Pons (tissue), 1 donor: ENCODE measurements around the gene SSTR5.

Experiments used
- DNase-seq: peaks from one replicate; pipeline ENCODE4 v3.0.0-alpha.2; 2016; ENCODE audit warnings: low spot score

SSTR5 gene

DNA sequence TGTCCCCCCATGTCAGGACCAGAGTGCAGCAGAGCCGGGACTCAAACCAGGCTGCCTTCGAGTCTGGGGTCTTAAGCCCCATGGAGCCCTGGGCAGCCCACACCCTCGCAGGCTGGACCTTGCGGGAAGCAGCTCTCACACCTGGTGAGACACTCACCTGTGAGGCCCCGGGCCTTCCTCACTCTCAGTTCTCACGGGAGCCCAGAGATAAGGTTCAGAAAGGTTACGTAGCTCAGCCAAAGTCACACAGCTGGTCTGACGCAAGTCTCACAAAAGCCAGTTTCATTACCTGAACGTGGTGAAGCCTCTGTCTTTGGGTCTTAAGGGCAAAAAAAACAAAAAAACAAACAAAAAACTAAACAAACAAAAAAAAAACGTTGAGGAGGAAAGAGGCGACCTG, 32.8 kb upstream of the SSTR5 start:
- no peak for DNase-seq

DNA sequence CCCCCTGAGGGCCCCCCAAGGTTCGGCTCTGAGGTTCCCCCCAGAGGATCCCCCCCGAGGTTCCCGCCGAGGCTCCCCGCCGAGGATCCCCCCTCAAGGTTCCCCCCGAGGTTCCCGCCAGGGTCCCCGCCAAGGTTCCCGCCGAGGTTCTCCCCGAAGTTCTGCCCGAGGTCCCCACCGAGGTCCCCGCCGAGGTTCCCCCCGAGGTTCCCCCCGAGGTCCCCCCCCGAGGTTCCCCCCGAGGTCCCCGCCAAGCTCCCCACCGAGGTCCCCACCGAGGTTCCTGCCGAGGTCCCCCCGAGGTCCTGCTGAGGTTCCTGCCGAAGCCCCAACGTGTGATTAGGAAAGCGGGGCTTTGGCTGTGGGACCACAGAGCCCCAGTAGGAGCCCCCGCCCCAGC, 32.2 kb upstream of the SSTR5 start:
- no peak for DNase-seq

DNA sequence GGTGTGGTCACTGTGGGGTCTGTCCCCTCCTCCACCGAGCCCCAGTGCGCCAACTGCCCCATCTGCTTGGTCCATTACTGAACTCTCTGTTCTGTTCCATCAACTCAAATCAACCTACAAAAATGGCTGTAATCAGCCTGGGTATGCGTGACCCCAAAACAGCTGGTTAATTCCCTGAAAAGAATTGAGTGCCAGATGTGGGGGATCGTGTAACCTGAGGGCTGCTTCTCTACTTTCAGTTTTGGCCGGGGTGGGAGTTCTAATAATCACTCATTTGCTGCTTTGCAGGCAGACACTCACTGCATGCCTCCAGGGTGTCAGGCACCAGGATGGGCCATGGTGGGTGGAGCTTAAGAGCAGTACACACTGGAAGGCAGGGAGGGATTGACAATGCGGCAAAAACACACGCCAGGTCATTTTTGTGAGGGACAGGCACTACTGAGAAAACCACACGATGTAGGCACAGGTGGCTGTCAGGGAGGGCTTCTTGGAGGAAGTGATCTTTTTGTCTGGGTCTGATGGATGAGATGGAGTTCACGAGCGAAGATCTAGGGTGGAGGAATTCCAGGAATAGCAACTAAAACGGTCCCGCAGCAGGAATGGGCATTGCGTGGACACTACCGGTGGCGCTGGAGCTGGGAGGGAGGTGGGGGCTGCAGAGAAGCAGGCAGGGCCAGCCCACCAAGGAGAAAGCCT, 30.4 kb upstream of the SSTR5 start:
- DNase-seq, result no peak

DNA sequence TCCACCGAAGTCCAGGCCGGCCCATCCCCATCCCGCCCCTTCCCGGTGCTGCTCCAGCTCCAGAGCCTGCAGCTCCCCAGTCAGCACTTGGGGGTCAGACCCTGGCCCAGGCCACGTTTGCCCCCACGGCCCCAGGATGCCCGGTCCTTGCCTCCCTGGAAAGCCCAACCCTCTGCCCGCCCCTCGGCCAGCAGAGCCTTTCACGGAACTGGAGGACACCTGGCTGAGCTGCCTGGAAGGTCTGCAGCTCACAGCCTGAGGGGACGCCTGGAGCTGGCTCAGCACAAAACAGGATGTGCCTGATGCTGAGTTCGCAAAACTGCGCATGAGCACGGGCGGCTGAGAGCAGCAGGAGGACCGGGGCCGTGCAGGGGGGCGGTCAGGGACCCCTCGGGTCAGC, 29.7 kb upstream of the SSTR5 start:
- no peak for DNase-seq

DNA sequence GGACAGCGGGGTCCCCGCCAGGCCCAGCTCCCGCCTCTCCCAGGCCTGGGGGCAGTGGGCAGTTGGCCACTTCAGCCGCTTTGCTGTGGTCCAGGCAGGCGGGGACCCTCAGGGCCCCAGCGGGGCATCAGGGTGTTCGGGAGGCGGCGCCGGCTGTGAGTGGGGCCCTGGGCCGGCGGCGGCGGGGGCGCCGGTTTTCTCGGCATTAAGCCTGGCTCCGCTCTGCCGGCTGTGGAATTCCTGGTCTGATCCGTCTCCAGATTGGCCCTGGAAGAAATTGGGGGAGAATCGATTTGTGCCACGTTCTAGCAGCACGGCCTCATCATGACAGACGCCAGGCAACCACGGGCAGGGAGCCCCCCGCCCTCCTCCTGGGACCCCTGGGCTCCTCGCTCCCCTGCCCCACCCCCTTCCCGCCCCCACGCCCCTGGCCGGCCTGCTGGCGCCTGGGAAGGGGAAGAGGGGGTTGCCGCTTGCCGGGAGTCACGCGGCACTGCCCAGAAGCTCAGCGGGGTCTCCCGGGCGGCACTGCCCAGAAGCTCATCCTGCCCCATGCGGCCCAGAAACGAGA, 28.6 kb upstream of the SSTR5 start:
- no peak for DNase-seq

DNA sequence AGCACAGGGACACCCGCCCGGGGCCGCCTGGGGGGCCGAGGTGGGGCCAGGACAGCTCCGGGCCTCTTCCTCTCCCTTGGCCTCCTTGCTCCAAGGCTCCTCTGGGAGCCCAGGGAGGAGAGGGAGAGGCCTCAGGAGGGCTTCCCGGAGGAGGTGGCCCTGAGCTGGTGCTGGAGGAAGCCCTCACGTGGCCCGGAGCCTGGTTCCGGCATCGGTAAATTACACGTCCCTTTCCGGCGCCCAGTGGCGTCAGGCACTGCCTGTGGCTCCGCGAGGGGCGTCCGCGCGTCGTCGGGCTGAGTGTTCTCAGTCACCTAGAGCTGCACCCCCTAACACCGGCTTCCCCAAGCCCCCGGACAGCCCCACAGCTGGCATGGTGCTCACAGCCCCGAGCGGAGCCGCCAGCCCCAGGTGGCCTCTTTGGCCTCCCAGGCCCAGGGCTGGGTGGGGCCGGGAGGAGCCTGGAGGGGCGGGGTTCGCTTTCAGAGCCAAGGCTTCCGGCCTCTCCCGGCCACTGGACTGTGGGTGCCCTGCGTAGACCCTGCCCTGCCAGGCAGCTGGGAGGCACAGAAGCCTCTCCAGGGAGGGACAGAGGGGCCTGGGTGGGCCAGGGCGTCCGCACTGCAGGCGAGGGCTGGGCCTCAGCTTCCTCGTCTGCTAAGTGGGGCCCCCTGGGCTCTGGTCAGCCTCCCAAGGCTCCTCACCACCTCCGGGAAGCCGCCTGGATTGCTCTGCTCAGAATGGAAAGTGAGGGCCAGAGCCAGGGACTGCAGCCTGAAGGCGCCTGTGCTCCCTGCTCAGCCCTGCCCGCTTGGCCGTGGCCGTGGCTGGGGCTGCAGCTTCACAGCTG, 27.9 kb upstream of the SSTR5 start:
- DNase-seq, result no peak

DNA sequence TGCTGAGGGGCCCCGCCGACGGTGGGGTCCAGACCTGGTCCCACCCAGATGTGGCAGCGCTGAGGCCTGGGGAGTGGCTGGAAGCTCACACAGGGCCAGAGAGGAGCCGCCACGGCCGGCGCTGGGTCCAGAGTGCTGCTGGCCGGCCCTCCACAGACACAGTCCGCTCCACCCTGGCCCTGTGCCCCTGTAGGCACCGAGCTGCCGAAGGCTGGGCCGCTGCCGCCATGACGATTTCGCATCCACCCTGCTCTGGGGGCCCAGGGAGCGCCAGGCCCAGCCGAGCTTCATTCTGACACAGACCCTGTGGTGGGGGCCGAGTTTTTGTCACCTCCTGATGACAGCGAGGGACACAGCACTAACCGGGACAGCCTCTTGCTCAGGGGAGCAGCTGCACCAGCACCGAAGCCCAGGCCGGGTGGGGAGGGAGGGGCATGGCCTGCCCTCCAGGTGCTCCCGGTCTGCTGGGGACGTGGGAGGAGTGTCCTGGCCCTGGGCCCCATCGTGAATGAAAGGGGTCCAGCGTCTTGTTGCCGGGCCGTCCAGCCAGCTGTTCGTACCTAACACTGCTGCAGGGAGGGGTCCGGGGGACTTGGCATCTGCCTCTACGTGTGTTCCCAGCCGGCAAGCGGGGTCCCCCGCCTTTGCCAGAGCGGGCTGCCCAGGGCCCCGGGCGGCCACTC, 27.1 kb upstream of the SSTR5 start:
- DNase-seq, result peak; percentile 20

DNA sequence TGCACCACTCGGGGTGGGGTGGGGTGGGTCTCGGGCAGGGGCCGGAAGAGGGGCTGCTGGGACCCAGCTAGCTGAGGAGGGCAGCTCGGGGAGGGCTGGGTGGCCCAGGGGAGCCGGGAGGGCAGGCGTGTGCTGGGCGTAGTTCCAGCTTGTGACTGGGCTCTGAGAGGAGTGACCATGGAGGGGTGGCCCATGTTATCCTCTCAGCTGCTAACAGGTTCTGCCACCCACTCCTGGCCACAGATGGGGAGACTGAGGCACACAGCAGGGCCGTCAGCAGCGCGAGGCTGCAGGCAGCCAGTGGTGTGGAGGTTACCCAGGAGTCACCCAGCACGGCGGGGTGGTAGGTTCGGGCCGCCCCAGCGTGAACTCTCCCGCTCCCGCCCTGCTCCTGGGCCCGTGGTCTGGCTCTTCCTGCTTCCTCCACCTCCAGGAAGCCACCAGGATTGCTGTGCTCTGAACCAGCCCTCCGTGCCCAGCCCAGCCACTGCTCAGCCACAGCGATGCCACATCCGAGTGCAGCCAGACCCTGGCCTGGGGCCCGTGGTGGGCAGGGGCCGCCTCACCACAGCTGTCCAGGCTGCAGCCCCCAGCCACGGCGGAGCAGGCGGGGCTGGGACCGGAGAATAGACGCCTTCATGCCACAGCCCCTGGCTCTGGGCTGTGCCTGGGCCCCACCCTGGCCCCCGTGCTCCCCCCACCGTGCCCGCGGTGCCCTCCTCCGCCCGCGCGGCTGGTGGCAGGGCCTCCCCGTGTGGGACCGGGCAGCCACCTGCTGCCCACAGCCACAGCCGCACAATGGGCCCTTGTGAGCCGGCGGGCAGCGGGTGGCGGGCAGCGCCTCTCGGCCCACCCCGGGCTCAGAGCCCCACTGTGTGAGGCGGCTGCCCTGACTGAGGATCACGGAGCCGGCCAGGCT, 26.3 kb upstream of the SSTR5 start:
- DNase-seq, result peak; percentile 89

DNA sequence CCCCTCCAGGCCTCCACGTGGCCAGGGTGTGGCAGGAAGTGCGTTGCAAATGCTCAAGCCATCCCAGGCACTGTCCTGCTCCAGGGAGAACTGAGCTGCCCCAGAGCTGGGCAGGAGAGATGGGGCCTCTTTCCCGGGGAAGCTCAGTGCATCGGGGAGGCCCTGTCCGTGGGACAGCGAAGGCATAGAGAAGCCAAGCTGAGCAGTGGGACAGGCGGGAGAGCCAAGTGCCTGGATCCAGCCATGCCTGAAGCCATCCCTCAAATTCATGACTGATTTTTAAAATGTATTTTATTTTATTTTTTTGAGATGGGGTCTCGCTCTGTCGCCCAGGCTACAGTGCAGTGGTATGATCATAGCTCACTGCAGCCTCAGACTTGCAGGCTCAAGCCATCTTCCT, 25.4 kb upstream of the SSTR5 start:
- peak; percentile 39 for DNase-seq

DNA sequence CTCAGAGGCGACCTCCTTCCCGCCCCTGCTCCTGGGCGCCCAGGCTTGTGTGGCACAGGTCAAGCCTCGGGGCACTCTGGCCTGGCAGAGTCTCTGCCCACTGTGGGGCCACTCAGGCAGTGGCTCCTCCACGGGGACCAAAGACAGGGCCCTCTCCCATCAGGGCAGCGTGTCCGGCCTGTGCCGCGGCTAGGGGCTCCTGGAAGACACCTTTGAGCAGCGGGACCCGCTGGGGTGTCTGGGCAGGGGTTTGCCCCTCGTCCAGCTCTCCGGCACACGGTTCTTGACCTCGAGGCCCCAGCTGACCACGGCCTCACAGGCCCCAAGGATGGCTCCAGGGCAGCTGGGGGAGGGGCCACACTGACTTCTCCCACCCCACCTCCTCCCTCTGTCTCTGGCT, 24.7 kb upstream of the SSTR5 start:
- peak; percentile 14 for DNase-seq

DNA sequence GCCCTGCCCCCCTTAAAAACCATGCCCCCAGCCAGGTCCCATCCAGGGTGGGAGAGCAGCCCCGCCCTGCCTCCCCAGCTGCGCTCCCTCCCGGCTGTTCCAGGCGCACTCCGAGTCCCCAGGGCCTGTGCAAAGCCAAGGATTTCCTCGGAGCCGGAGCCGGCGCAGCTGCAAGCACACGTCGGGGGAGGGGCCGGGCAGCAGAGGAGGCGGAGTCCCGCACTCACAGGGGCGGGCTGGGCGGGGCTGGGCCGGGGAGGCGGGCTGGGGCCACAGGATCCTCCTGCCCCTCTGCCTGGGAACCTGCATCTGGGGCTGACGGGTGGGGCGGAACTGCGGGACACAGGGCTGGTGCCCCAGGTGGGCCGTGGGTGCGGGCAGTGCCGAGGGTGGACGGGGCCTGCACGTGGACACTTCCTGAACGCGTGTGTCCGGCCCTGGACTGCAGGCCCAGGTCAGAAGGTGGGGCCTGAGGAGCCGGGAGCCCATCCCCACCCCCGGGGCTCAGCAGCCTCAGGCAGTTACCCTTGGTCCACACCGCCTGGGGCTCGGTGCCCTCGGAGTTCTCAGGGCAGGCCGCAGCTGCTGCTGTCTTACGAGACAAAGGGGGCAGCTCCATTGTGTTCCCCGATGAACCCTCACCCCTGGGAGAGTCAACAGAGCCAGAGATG, 24.0 kb upstream of the SSTR5 start:
- peak; percentile 80 for DNase-seq

DNA sequence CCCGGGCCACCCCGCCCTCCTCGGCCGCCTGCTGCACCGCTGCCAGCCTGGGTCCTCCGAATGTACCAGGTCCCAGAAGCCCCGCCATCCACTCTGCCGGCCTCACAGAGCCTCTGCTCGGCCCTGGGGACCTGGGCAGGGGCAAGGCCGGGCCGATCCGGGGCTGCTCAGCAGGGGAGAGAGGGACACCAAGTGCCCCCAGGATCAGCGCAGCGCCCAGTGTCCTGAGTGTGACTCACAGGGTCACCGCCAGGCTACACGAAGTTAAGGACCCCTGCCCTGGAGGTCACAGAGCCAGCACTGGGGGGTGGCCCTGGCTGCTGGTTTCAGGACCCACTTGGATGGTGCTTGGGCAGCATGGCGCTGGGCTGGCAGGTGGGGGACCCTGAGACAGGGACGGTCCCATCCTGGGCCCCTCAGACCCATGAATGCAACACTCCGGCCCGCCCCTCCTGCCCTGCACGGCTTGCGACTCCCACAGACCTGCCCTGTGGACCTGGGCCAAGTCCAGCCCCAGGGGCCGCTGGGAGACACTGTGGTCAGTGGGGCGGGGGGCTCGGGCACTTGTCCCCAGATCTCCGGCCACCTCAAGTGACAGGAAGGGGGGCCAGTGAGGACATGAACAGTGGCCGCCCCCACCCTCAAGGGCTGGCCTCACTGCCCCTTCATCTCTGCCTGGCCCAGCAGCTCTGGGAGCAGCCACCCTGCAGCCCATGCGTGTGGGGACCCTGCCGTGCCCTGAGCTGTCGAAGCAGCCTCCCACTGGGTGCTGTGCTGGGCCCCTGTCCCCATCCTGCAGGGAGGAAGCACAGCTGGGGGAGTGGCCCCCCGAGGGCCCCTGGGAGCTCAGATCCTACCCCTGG, 23.2 kb upstream of the SSTR5 start:
- no peak for DNase-seq

DNA sequence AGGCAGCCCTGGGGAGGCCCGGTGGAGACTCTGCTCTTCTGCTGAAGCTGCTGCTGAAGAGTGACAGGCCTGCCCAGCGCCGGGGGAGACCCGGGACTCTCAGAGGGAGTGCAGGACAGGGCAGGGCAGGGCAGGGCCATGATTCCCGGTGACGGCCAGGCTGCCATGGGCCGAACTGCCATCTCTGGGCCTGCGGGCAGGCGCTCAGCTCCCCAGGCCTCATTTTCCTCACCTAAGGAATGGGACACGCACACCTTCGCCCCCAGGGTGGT, 22.6 kb upstream of the SSTR5 start:
- no peak for DNase-seq

DNA sequence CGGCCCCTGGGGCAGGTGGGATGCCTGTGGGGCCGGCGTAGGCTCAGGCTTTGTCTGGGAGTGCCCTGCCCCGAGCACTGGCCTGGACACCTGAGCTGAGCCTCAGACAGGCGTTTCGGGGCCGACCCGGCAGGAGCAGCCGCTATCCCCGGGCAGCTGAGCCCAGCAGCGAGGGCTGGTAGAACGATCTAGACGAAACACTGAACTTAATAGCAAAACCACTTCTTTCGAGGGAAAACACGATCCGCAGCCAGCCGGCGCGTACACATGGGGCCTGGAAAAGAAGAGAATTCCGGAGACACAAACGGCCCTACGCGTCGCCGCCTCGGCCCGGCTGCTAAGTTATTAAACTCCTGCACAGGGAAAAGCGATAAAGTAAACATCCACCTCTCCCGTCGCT, 22.0 kb upstream of the SSTR5 start:
- DNase-seq, result no peak

DNA sequence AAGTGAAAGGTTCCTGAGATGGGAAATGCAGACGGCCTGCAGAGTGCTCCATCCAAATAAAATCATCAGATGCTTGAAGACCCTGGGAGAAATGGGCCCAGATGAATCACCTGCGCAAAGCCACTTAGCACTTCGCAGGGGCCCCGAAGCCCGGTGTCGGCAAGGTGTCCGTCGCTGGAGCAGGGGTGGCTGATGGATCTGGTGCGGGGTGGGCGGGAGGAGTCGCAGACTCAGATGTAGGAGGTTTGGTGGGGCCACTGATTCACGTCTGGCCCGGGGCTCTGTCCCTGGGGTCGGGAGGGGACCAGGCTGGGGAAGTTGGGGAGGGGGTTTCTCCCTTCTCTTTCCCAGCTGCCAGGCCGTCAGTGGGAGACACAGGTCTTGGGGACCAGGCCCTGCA, 21.6 kb upstream of the SSTR5 start:
- no peak for DNase-seq

DNA sequence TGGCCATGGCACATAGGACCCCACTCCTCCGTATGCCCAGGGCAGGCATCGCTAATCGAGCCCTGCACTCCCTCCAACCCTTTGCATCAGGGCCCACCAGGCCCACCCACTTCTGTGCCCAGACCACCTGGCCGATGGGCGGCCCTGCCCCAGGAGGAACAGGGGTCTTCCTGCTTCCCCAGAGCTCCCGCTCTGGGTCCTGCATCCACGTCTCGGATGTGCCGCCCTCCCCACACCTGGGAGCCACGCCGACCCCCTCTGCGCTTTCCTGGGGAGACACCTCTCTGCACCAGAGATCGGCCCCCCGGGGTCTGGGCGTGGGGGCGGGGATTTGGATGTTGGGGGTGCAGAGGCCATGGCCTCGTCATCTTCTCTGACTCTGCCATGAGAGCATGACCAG, 21.1 kb upstream of the SSTR5 start:
- DNase-seq, result no peak

DNA sequence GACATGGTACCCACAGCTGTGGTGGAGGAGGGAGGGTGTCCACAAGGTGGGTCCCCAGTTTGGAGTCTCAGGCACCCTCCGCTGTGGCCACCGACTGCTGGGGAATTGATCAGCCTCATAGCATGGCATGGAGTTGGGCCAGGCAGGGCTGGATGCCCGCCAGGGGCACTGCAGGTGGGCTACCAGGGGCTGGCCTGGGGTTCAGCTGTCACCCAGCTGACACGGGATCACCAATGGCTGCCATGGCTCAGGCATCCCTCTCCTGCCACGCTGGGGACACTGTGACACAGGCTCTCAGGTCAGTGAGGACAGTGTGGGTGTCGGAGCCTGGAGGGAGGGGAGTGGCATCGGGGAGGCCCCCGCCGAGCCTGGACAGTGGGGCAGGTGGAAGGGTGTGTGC, 19.8 kb upstream of the SSTR5 start:
- no peak for DNase-seq

DNA sequence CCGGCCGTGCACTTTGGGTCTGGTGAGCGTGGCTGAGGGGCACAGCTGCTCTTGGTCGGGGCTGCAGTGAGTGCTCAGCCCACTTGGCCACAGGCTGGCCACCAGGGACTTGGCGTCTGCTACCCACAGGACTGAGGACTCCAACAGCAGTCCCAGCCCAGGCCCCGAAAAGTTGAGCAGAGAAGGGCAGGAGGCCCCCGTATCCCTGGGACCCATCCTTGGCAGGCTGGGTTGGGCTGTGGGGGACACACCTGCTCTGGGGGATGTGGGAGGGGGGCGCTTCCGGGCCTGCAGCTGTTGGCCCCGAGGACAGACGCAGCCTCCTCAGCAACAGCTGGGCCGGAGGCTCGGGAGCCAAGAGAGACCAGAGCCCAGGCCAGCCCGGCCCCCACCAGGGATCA, 19.4 kb upstream of the SSTR5 start:
- DNase-seq, result no peak

DNA sequence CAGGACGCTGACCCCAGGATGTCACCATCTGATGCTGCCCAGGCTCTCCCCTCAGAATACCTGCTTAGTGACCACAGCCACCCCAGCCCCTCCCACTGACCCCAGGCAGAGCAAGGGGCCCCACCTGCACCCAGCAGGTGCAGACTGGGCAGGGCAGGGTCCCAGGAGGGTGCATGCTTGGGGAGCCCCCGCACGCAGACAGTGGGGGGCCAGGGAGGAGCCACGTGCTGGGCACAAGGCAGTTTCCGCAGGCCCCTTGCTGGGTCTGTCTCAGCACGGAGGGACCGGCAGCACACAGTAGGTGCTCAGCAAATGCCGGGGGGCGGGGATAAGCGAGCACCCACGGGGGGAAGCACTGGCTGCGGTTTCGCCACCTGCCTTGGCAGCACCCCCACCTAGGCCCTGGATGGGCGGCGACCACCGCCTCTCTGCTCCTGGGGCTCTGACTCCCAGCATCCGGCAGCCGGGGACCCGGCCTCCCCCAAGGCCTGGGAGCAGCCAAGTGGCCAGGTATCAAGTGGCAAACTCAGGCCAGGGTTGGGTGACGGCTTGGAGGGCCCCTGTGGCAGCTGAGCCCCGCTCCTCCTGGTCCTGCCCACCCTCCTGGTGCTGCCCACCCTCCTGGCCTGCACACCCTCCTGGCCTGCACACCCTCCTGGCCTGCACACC, 18.7 kb upstream of the SSTR5 start:
- DNase-seq, result no peak
